Astrocyte (in vitro differentiated cells and primary cell): ENCODE measurements around the gene SSBP3. TPM values are rescaled to one million over a fixed set of nuclear protein-coding genes. Genes with fewer than 3 reads are reported as not detected.

Experiments
- DNase-seq: peaks from one replicate; pipeline ENCODE4 v3.0.0-alpha.2; 2010; ENCODE audit warnings: low read depth
- FAIRE-seq: peaks from 2 replicates; lab custom pipeline; 2011; peaks lifted over from hg19 to GRCh38; lab: Jason Lieb, UNC
- H2AFZ ChIP-seq: 2 replicates; pipeline ENCODE4 v1.6.0; 2012; ENCODE audit warnings: low read depth, low read length, inconsistent platforms
- H3K27ac ChIP-seq: 2 replicates; pipeline ENCODE4 v1.5.1; 2011; ENCODE audit warnings: low read depth, low read length, inconsistent platforms
- H3K27me3 ChIP-seq: 2 replicates; pipeline ENCODE4 v1.6.0; 2011; ENCODE audit warnings: low read length, inconsistent platforms; ENCODE audit not compliant: insufficient read depth
- H3K36me3 ChIP-seq: 2 replicates; pipeline ENCODE4 v1.5.1; 2011; ENCODE audit warnings: low read length, inconsistent platforms; ENCODE audit not compliant: insufficient read depth
- H3K4me1 ChIP-seq: 2 replicates; pipeline ENCODE4 v1.5.1; 2011; ENCODE audit warnings: low read length, inconsistent platforms; ENCODE audit not compliant: insufficient read depth
- H3K4me2 ChIP-seq: 2 replicates; pipeline ENCODE4 v1.6.0; 2012; ENCODE audit warnings: low read length, inconsistent platforms
- H3K4me3 ChIP-seq: 2 replicates; pipeline ENCODE4 v1.5.1; 2011; ENCODE audit warnings: low read depth, mild to moderate bottlenecking, low read length, inconsistent platforms; ENCODE audit not compliant: insufficient read depth
- H3K79me2 ChIP-seq: 2 replicates; pipeline ENCODE4 v1.6.0; 2012; ENCODE audit warnings: mild to moderate bottlenecking, low read length, inconsistent platforms; ENCODE audit not compliant: insufficient read depth
- H3K9ac ChIP-seq: 2 replicates; pipeline ENCODE4 v1.6.0; 2012; ENCODE audit warnings: mild to moderate bottlenecking, low read length, inconsistent platforms
- H3K9me3 ChIP-seq: 2 replicates; pipeline ENCODE4 v1.5.1; 2012; ENCODE audit warnings: low read depth, mild to moderate bottlenecking, low read length, inconsistent platforms; ENCODE audit not compliant: insufficient read depth
- H4K20me1 ChIP-seq: 2 replicates; pipeline ENCODE4 v1.6.0; 2012; ENCODE audit warnings: low read length, inconsistent platforms; ENCODE audit not compliant: insufficient read depth
- H3K27ac Mint-ChIP-seq: one replicate; pipeline ENCODE4 v1.8.0; 2021; ENCODE audit warnings: mild to moderate bottlenecking, mixed read lengths; ENCODE audit not compliant: unreplicated experiment
- H3K27me3 Mint-ChIP-seq: one replicate; pipeline ENCODE4 v1.8.0; 2021; ENCODE audit warnings: low read depth, mixed read lengths; ENCODE audit not compliant: unreplicated experiment
- H3K36me3 Mint-ChIP-seq: one replicate; pipeline ENCODE4 v1.8.0; 2021; ENCODE audit warnings: low read depth, mixed read lengths; ENCODE audit not compliant: unreplicated experiment
- H3K4me1 Mint-ChIP-seq: one replicate; pipeline ENCODE4 v1.8.0; 2021; ENCODE audit warnings: low read depth, mixed read lengths; ENCODE audit not compliant: unreplicated experiment
- H3K4me3 Mint-ChIP-seq: one replicate; pipeline ENCODE4 v1.8.0; 2021; ENCODE audit warnings: mild to moderate bottlenecking, moderate library complexity, mixed read lengths; ENCODE audit not compliant: unreplicated experiment
- H3K9me3 Mint-ChIP-seq: one replicate; pipeline ENCODE4 v1.8.0; 2021; ENCODE audit warnings: mild to moderate bottlenecking, mixed read lengths; ENCODE audit not compliant: unreplicated experiment
- CTCF ChIP-seq: IDR thresholded peaks from 2 replicates; pipeline ENCODE4 v1.5.1; 2011; ENCODE audit warnings: low read depth, mild to moderate bottlenecking, inconsistent platforms, low read length, moderate library complexity; ENCODE audit not compliant: insufficient read depth
- EZH2 ChIP-seq: IDR thresholded peaks from 2 replicates; pipeline ENCODE4 v1.6.1; 2012; ENCODE audit warnings: mild to moderate bottlenecking, low read length, inconsistent platforms; ENCODE audit not compliant: insufficient read depth
- total RNA-seq: library from RNA; stranded (reverse); gene quantifications from 2 replicates; pipeline ENCODE4 v1.2.1, GENCODE V29; 2021

The SSBP3 gene
- total RNA-seq, 1 donor from 2014 or later = 89.8 TPM

GRCh38 chr1:54395281-54395934 is 10.8 kb downstream of the SSBP3 start:
- Histone ChIP-seq H3K4me1 (no peaks in the 10 kb centered on the region), H3K9me3 (no peaks in the 10 kb centered on the region), H3K4me2 (no peak overlapping the region), H3K9ac (no peak overlapping the region), H4K20me1 (peaks cover 94% of the 10 kb centered on the region), H3K36me3 (peaks cover 27% of the 10 kb centered on the region), H3K27ac (no peak overlapping the region), H2AFZ (no peak overlapping the region), H3K79me2 (peaks cover 45% of the 10 kb centered on the region), H3K27me3 (no peaks in the 10 kb centered on the region), H3K4me3 (no peak overlapping the region)
- Mint-ChIP-seq H3K36me3 (peaks cover 51% of the 10 kb centered on the region), H3K27me3 (no peaks in the 10 kb centered on the region), H3K4me1 (peaks cover 18% of the 10 kb centered on the region), H3K9me3 (no peaks in the 10 kb centered on the region), H3K4me3 (no peak overlapping the region), H3K27ac (peak overlapping the region; percentile 41)
- FAIRE-seq = no peak
- TF ChIP-seq EZH2 (no peak), CTCF (no peak)
- no peak for DNase-seq

GRCh38 chr1:54394104-54394503 is 12.1 kb downstream of the SSBP3 start:
- H3K27ac ChIP-seq = no peak overlapping the region
- H3K4me1 ChIP-seq = no peaks in the 10 kb centered on the region
- Mint-ChIP-seq H3K27me3 (no peaks in the 10 kb centered on the region), H3K9me3 (no peaks in the 10 kb centered on the region), H3K27ac (no peak overlapping the region), H3K36me3 (peaks cover 48% of the 10 kb centered on the region), H3K4me1 (peaks cover 9% of the 10 kb centered on the region), H3K4me3 (no peak overlapping the region)
- H3K9me3 ChIP-seq = no peaks in the 10 kb centered on the region
- H3K36me3 ChIP-seq = peaks cover 22% of the 10 kb centered on the region
- H3K27me3 ChIP-seq = no peaks in the 10 kb centered on the region
- no peak overlapping the region for H3K4me3 ChIP-seq
- H3K79me2 ChIP-seq = peaks cover 50% of the 10 kb centered on the region
- FAIRE-seq (no peak), DNase-seq (no peak)
- H3K4me2 ChIP-seq = no peak overlapping the region
- no peak for TF ChIP-seq CTCF
- no peak for TF ChIP-seq EZH2
- no peak overlapping the region for H2AFZ ChIP-seq
- peaks cover 93% of the 10 kb centered on the region for H4K20me1 ChIP-seq
- no peak overlapping the region for H3K9ac ChIP-seq

DNA sequence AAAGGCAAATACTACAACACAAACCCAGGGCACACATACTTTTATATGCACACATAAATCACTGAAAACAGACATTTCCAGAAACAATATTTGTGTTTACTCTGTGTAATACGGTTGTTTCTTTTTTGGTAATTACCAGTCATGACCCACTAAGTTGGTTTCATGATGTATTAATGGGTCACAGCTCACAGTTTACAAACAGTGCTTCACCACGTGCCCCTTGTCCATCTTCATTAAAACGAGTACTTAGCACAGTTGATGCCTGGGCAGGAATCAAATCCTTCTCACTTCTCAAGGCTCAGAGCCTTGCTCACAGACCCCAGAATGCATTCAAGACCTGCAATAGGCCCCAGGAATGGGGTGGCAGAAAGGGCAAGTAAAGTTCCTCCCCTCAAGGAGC is 13.8 kb downstream of the SSBP3 start:
- H3K27me3 Mint-ChIP-seq = no peaks in the 10 kb centered on the region
- H3K27ac Mint-ChIP-seq = no peak overlapping the region
- no peaks in the 10 kb centered on the region for H3K4me1 ChIP-seq
- peaks cover 40% of the 10 kb centered on the region for H3K36me3 Mint-ChIP-seq
- H2AFZ ChIP-seq = no peak overlapping the region
- no peak overlapping the region for H3K9ac ChIP-seq
- H3K9me3 Mint-ChIP-seq = no peaks in the 10 kb centered on the region
- peaks cover 93% of the 10 kb centered on the region for H4K20me1 ChIP-seq
- H3K27me3 ChIP-seq = no peaks in the 10 kb centered on the region
- no peak overlapping the region for H3K4me2 ChIP-seq
- DNase-seq = no peak
- H3K9me3 ChIP-seq = no peaks in the 10 kb centered on the region
- H3K27ac ChIP-seq = no peak overlapping the region
- H3K79me2 ChIP-seq = peaks cover 56% of the 10 kb centered on the region
- peaks cover 8% of the 10 kb centered on the region for H3K4me1 Mint-ChIP-seq
- FAIRE-seq = no peak
- H3K36me3 ChIP-seq = peaks cover 11% of the 10 kb centered on the region
- H3K4me3 Mint-ChIP-seq = no peak overlapping the region
- no peak overlapping the region for H3K4me3 ChIP-seq
- TF ChIP-seq EZH2 (no peak), CTCF (no peak)
